ENCODE measurements around the gene CERK.
"Not testable (repeated sequence)": the region's sequence is repeated elsewhere in the genome, so short reads cannot be mapped to it uniquely, and the experiment has no call there.

Gene CERK

DNA sequence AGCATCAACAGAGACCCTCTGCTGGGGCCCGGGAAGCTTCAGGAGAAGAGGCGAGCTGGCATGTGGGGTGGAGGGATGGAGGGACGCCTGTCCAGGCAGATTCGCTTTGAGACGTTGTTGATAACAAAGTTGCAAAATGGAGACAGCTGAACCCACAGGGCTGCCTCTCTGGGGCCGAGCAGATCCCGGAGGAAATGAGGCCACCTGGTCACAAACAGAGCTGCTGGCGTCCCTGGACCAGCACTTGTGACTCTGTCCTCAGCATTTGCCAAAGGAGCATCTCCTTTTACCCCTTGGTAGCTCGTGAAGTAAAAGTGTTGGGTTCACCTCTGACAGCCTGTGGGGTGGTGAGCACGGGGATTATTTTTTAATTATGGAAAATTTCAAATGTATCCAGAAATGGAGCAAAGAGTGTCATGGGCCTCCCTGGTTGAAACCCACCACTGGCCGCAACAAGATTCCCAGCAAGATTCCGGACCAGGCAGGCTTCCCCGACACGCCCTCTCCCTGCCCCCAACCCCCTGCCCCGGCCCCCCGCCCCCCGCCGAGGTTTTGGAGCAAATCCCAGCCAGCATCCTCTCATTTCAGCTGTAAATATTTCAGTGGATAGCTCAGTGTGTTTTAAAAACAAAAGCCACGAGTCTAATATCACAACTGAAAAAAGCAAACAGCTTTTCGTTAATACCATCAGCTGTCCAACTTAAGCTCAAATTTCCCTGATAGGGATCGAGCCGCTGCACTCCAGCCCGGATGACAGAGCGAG, 97.6 kb downstream of the CERK start:
- no peak for DNase-seq

DNA sequence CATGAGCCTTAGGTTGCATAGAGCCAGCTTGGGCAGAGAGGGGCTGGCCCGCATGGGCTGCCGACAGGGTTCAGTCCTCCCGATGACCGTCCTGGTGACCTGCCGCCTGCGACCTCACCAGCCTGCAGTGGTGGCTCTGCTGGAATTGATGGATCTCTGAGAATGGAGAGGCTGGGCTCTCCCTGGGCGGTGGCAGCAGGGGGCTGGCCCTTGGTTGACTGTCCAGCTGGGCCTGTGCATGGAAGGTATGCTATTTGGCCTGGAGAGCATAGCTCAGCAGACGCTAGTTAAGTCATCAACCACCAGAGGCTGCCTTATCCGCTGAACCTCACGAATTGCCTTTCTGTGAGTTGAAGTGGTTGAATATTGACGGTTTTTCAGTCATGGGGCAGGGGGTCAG, 98.2 kb downstream of the CERK start:
- DNase-seq: no peak

DNA sequence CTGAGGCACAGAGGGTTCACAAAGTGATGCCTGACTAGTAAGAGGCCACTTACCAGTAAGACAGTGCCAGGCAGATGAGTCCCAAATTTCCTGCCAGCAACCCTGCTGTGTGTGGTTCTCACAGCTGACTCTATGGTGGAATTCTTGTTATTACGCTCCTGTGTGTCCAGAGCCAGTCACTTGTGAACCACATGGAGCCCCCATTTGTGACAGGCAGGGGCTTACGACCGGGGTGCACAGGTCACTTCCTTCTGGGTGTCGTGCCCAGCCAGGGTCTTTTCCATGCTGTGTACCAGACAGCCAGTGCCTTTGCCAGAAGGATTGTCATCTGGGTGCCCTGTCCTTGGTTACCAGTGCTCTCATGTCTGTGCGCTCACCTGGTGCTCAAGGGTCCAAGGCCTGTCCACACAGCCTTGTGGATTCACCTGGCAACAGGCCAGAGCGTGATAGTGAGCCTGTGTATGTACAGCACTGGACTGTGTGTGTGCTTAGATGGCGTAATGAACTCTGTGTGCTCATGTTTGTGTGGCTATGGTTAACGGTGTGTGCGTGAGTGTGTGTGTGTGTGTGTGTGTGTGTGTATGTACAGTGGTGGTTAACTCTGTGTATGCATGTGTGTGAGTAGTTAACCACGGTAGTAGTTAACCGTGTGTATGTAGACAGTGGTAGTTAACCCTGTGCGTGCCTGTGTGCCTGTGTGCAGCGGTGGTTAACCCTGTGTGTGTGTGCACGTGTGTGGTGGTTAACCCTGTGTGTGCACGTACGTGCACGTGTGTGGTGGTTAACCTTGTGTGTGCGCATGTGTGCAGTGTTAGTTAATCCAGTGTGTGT, 99.2 kb downstream of the CERK start:
- no peak for DNase-seq

DNA sequence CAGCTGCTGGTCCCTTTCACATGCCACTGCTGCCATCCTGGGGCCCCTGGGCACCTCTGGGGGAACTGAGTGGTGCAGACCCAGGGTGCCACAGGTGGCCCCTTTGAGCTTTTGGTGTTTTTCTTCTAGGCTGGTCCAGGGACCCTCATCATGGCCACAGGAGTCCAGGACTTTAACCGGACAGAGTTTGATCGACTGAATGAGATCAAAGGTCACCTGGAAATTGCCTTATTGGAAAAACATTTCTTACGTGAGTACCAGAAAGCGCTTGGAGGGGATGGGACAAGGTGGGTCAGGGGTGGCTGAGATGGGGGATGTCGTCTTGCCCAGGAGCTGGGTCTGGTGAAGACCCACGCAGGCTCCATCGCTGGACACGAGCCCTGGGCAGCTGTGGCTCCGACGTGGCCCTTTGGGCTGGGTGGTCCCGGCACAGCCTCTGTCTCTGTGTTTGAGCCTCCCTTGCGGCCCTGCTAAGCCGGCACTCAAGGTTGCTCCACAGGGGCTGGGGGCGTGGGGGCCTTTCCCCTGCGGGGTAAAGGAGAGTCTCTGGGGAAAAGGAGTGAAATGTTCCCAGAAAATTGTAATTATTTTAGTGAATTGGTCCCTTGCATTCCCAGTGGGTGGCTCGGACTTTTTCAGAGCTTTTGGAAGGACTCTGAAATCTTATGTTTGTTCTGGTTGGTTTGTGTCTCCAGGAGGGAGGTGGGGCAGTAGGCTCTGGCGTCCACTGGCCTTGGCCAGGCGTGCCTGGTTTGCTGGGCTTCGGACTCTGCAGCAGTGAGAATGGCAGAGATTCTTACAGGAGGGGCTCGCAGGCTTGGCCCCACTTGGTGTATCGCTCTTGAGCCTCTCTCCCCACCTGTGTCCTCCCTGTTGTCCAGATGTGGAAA, 100.1 kb downstream of the CERK start:
- no peak for DNase-seq

DNA sequence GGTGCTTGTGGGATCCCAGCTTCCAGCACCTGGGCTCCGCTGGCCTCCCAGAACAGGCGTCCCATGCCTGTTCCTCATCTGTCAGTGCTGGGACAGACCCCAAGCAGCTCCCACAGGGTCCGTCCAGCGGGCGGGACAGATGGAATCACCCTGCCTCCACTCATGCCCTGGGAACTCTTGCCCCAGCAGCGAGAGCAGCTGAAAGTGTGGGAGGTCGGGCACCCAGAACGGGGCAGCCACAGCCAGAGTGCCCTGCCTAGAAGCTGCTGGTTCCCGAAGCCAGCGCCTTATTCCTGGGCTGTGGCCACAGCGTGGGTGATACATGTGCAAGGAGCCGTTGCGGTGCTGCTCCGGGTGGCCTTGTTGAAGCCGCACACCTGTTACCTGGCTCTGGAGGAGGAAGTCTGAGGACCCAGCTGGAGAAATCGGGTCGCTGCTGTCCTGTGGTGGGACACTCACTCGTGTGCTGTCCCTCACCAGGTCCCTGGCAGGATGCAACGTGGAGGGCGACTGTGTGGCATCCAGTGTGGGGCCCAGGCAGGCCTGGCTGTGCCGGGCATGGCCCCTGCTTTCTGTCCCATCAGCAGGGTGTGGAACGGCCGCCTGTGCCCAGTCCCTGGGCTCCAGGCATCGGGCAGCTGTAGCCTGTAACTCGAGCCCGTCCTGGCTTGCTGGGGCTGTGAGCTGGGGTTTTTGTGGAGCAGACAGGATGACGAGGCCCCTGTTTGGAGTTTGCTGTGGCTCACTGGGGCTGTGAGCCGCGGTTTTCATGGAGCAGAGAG, 101.6 kb downstream of the CERK start:
- no peak for DNase-seq

DNA sequence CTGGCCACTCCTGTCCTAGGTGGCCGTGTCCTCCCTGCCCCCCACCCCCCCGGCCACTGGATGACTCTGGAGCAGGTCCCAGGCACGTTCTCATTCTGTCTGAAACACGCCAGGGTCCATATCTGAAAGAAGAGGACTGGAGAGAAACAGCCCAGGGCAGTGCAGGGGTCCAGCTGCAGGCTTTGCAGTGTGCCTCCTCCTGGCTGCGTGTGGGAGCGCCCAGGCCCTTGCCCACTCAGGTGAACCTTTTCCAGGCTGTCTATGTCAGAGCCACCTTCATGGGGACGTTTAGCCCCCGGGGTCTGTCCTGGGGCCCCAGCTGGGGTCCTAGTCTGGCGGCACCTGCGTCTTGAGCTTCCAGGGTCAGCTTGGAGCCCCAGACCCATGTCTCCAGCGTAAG, 102.3 kb downstream of the CERK start:
- no peak for DNase-seq

DNA sequence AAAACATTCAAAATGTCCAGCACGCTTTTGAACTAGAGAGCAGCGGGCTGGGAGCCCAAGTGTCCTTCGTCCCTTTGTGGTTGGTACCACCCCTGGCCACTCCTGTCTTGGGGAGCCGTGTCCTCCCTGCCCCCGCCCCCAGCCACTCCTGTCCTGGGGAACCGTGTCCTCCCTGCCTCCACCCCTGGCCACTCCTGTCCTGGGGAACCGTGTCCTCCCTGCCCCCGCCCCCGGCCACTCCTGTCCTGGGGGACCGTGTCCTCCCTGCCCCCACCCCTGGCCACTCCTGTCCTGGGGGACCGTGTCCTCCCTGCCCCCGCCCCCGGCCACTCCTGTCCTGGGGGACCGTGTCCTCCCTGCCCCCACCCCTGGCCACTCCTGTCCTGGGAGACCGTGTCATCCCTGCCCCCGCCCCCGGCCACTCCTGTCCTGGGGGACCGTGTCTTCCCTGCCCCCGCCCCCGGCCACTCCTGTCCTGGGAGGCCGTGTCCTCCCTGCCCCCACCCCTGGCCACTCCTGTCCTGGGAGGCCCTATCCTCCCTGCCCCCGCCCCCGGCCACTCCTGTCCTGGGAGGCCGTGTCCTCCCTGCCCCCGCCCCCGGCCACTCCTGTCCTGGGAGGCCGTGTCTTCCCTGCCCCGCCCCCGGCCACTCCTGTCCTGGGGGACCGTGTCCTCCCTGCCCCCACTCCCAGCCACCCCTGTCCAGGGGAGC, 102.9 kb downstream of the CERK start:
- DNase-seq: not testable (repeated sequence)
